ENCODE measurements around the gene DVL3. TPM values are rescaled to one million over a fixed set of nuclear protein-coding genes. Genes with fewer than 3 reads are reported as not detected.

DVL3 gene
- total RNA-seq, 4 donors from 2014 or later = 45.2 to 86.5 (median 66.1) TPM

Other genes starting within 250 kb of the DVL3 start
- gene ABCC5, start 137.5 kb upstream of the DVL3 start, total RNA-seq = 10 to 100 TPM; 34.9 to 61.2 (median 45.0) TPM
- gene HTR3D, start 123.6 kb upstream of the DVL3 start, total RNA-seq = not detected
- gene HTR3C, start 102.3 kb upstream of the DVL3 start, total RNA-seq = not detected
- gene HTR3E, start 58.3 kb upstream of the DVL3 start, total RNA-seq = not detected
- gene EIF2B5, start 20.0 kb upstream of the DVL3 start, total RNA-seq = 10 to 100 TPM; 28.8 to 51.0 (median 36.5) TPM
- 100 to 1,000 TPM; 182 to 212 (median 199) TPM for gene AP2M1, start 19.5 kb downstream of the DVL3 start, total RNA-seq
- 10 to 100 TPM; 51.6 to 96.9 (median 64.0) TPM for gene ABCF3, start 30.8 kb downstream of the DVL3 start, total RNA-seq
- 1 to 10 TPM in 1 of 4 donors, under 1 TPM in 2, not detected in 1; 0.21 to 1.8 (median 0.22) TPM for gene VWA5B2, start 74.2 kb downstream of the DVL3 start, total RNA-seq
- 10 to 100 TPM; 38.9 to 79.5 (median 58.7) TPM for gene ALG3, start 93.6 kb downstream of the DVL3 start, total RNA-seq
- gene EEF1AKMT4, start 94.3 kb downstream of the DVL3 start, total RNA-seq = 1 to 10 TPM in 3 of 4 donors, under 1 TPM in 1; 0.98 to 4.8 (median 2.5) TPM
- gene CAMK2N2, start 106.2 kb downstream of the DVL3 start, total RNA-seq = not detected
- not detected for gene ECE2, start 120.6 kb downstream of the DVL3 start, total RNA-seq
- gene PSMD2, start 143.9 kb downstream of the DVL3 start, total RNA-seq = 100 to 1,000 TPM; 122 to 226 (median 152) TPM
- 100 to 1,000 TPM; 173 to 248 (median 192) TPM for gene EIF4G1, start 159.2 kb downstream of the DVL3 start, total RNA-seq
- gene FAM131A, start 182.2 kb downstream of the DVL3 start, total RNA-seq = 10 to 100 TPM; 35.0 to 45.3 (median 39.6) TPM
- gene CLCN2, start 206.2 kb downstream of the DVL3 start, total RNA-seq = 10 to 100 TPM; 51.3 to 86.3 (median 54.9) TPM
- 100 to 1,000 TPM in 1 of 4 donors, 10 to 100 TPM in 3; 65.1 to 181 (median 95.3) TPM for gene POLR2H, start 206.3 kb downstream of the DVL3 start, total RNA-seq
- gene THPO, start 222.8 kb downstream of the DVL3 start, total RNA-seq = under 1 TPM in 3 of 4 donors, not detected in 1; 0.20 to 0.84 (median 0.44) TPM
- gene CHRD, start 224.7 kb downstream of the DVL3 start, total RNA-seq = 10 to 100 TPM; 29.1 to 44.6 (median 34.3) TPM